WTC11 (cell line): Measurements from ENCODE around the gene PILRB.

Experiments used
- ESRRA ChIP-seq: sonication (generic); formaldehyde crosslinking; IDR thresholded peaks from 2 replicates; pipeline ENCODE4 v1.8.1; 2022; ENCODE audit warnings: mild to moderate bottlenecking, missing genetic modification reagents, borderline replicate concordance
- NR3C1 ChIP-seq: sonication (generic); formaldehyde crosslinking; conservative IDR thresholded peaks from 2 replicates; pipeline ENCODE4 v1.8.1; 2023; ENCODE audit warnings: low read depth, mild to moderate bottlenecking, missing genetic modification reagents
- SP1 ChIP-seq: sonication (generic); formaldehyde crosslinking; conservative IDR thresholded peaks from 2 replicates; pipeline ENCODE4 v1.8.1; 2022; ENCODE audit warnings: missing genetic modification reagents
- ZNF416 ChIP-seq: fragments of 250-450 bp; sonication (Bioruptor Pico); IDR thresholded peaks from 2 replicates; pipeline ENCODE4 v1.9.0; 2021; ENCODE audit warnings: mild to moderate bottlenecking, inconsistent platforms

DNA sequence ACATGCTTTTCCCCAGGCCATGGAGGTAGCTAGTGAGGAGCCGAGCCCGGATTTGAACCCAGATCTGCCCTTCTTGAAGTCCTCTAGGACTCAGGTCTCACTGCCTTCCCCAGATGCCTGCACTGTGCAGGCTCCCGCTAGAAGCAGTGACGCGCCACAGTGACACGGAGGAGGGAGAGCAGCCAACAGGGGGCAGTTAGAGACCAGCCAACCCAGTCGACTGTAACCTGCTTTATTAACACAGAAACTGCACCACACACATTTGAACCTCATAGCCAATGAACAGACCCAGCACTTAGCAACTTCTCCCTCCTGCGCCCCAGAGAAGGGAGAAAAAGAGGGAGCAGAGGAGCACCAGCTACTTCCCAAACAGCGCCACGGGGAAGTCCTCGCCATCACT, 42.7 kb downstream of the PILRB start:
- TF ChIP-seq SP1 (CRISPR knock-in tag) (no peak), ZNF416 (CRISPR knock-in tag) (no peak), ESRRA (CRISPR knock-in tag) (no peak), NR3C1 (CRISPR knock-in tag) (no peak)
